ENCODE results near the gene CDIPT.

- TF ChIP-seq EZH2 (IDR thresholded peaks at IDR 0.05; ENCODE audit: borderline replicate concordance, insufficient read depth, low read length, poor library complexity, severe bottlenecking) (no peak), CTCF (IDR thresholded peaks at IDR 0.05; ENCODE audit: poor library complexity, severe bottlenecking) (no peak), TAF1 (IDR thresholded peaks at IDR 0.05; ENCODE audit: low read depth) (no peak), REST (IDR thresholded peaks at IDR 0.05; ENCODE audit: borderline replicate concordance) (no peak), POLR2AphosphoS5 (IDR thresholded peaks at IDR 0.05) (no peak), SMC3 (conservative IDR thresholded peaks at IDR 0.05; ENCODE audit: poor library complexity) (peak; percentile 14), RAD21 (conservative IDR thresholded peaks at IDR 0.05) (no peak)
Observed at GRCh38 chr16:29863669-29863984, 601 bp upstream of the CDIPT start.
